ENCODE measurements around the gene LGR4.

LGR4 gene

GRCh38 chr11:27481992-27482391 lies 9.4 kb upstream of the LGR4 start:
- DNase-seq, result no peak

- DNase-seq, result no peak
These were observed 5.2 kb upstream of the LGR4 start for GRCh38 chr11:27477831-27478230.

GRCh38 chr11:27477243-27477642 lies 4.7 kb upstream of the LGR4 start:
- no peak for DNase-seq

- DNase-seq, result no peak
These were observed 3.0 kb upstream of the LGR4 start for GRCh38 chr11:27475622-27476021.

GRCh38 chr11:27473017-27473406 lies 422 bp upstream of the LGR4 start:
- DNase-seq, result no peak

GRCh38 chr11:27471589-27472397 lies 797 bp downstream of the LGR4 start:
- peak; percentile 34 for DNase-seq

- DNase-seq, result no peak
These were observed 1.6 kb downstream of the LGR4 start for GRCh38 chr11:27470826-27471588.

- DNase-seq, result no peak
These were observed 2.4 kb downstream of the LGR4 start for GRCh38 chr11:27470166-27470565.

GRCh38 chr11:27468995-27469695 lies 3.4 kb downstream of the LGR4 start:
- DNase-seq, result no peak

- DNase-seq, result no peak
These were observed 4.2 kb downstream of the LGR4 start for GRCh38 chr11:27468209-27468994.

- no peak for DNase-seq
These were observed 5.2 kb downstream of the LGR4 start for GRCh38 chr11:27467181-27467913.

- no peak for DNase-seq
These were observed 6.2 kb downstream of the LGR4 start for GRCh38 chr11:27466363-27466762.

GRCh38 chr11:27465629-27466028 lies 7.0 kb downstream of the LGR4 start:
- no peak for DNase-seq

- no peak for DNase-seq
These were observed 7.7 kb downstream of the LGR4 start for GRCh38 chr11:27464909-27465308.

GRCh38 chr11:27464289-27464696 lies 8.3 kb downstream of the LGR4 start:
- no peak for DNase-seq

- no peak for DNase-seq
These were observed 10.0 kb downstream of the LGR4 start for GRCh38 chr11:27462543-27462942.

- DNase-seq, result no peak
These were observed 12.2 kb downstream of the LGR4 start for GRCh38 chr11:27460158-27460978.

GRCh38 chr11:27459191-27459590 lies 13.4 kb downstream of the LGR4 start:
- no peak for DNase-seq

- DNase-seq, result no peak
These were observed 14.4 kb downstream of the LGR4 start for GRCh38 chr11:27458182-27458581.

GRCh38 chr11:27456795-27457329 lies 15.7 kb downstream of the LGR4 start:
- no peak for DNase-seq
